ENCODE measurements around the gene FKBP2.

The FKBP2 gene

GRCh38 chr11:64232182-64232966 is 8.5 kb upstream of the FKBP2 start:
- H3K4me3 ChIP-seq (ENCODE audit: low read depth, low read length) = no peak overlapping the region

- no peak overlapping the region for H3K4me3 ChIP-seq (ENCODE audit: low read depth, low read length)
Measured at GRCh38 chr11:64232967-64233315, 8.0 kb upstream of the FKBP2 start.

GRCh38 chr11:64233913-64234586 is 6.8 kb upstream of the FKBP2 start, which contains the start of gene VEGFB:
TSS of gene VEGFB (plus strand) at chr11:64234584. CDS start at chr11:64234834, 250 bp downstream.
- peak within 1 kb of the TSS; percentile 48 for H3K4me3 ChIP-seq (ENCODE audit: low read depth, low read length)

DNA sequence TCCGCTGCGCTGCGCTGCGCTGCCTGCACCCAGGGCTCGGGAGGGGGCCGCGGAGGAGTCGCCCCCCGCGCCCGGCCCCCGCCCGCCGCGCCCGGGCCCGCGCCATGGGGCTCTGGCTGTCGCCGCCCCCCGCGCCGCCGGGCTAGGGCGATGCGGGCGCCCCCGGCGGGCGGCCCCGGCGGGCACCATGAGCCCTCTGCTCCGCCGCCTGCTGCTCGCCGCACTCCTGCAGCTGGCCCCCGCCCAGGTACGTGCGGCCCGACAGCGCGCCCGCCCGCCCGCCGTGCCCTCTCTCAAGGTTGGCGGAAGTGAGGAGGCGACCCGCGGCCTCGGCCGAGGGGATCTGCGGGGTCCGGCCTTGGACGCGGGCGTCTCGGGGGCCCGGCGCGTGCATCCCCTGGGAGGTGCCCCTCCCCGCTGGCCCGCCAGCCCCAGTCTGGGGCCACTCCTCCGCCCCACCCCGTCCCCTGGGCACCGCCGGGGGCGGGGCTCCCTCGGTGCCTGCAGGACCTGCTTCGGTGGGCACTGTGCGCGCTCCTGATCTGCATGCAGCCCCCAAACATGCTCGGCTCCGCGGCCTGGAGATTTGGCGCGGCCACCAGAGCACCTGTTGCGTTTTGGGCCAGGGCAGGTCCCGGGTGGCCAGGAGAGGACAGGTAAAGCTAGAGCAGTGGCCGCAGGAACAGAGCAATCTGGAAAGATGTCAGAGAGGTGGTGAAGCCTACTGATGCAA is 6.1 kb upstream of the FKBP2 start:
- H3K4me3 ChIP-seq (ENCODE audit: low read depth, low read length) = peak overlapping the region; percentile 29

- H3K4me3 ChIP-seq (ENCODE audit: low read depth, low read length) = peak overlapping the region; percentile 29
Measured at GRCh38 chr11:64235437-64236161, 5.3 kb upstream of the FKBP2 start.

DNA sequence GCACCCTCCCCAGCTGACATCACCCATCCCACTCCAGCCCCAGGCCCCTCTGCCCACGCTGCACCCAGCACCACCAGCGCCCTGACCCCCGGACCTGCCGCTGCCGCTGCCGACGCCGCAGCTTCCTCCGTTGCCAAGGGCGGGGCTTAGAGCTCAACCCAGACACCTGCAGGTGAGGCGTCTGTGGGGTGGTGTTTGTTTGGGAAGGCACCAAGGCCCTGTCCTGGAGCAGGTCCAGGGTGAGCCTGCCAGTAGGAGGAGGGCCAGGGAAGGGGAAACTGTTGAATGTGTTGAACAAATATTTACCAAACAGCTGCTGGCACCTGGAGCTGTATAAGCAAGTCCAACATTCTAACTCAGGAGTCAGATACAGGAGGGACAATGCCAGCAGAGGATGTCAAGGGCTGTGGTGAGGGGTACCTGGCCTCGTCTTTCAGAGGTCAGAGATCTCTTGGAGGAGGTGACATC is 3.4 kb upstream of the FKBP2 start:
- H3K4me3 ChIP-seq (ENCODE audit: low read depth, low read length) = no peak overlapping the region

- no peak overlapping the region for H3K4me3 ChIP-seq (ENCODE audit: low read depth, low read length)
Measured at GRCh38 chr11:64238076-64238475, 2.8 kb upstream of the FKBP2 start.

DNA sequence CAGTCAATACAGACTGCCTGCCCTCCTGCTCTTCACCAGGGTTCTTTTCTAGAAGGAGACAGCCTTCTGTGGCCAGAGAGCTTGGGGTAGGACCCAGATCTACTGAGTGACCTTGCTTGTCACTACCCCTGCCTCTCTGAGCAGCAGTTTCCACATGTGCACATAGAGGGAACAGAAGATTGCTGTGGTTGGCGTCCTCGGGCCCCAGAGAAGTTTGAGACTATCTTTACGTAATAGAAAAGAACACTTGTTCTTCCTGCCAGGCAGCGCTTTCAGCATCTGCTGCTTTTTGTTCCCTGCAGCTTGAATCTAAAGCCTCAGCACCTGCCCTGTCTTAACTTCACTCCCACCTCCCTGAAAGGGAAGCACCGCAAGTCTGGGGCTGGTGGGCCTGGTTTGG is 1.9 kb upstream of the FKBP2 start:
- no peak overlapping the region for H3K4me3 ChIP-seq (ENCODE audit: low read depth, low read length)

GRCh38 chr11:64239662-64240434 is 1.0 kb upstream of the FKBP2 start:
- H3K4me3 ChIP-seq (ENCODE audit: low read depth, low read length) = peak overlapping the region; percentile 82

- H3K4me3 ChIP-seq (ENCODE audit: low read depth, low read length) = peak overlapping the region; percentile 82
Measured at GRCh38 chr11:64241241-64241490, 271 bp downstream of the FKBP2 start.

DNA sequence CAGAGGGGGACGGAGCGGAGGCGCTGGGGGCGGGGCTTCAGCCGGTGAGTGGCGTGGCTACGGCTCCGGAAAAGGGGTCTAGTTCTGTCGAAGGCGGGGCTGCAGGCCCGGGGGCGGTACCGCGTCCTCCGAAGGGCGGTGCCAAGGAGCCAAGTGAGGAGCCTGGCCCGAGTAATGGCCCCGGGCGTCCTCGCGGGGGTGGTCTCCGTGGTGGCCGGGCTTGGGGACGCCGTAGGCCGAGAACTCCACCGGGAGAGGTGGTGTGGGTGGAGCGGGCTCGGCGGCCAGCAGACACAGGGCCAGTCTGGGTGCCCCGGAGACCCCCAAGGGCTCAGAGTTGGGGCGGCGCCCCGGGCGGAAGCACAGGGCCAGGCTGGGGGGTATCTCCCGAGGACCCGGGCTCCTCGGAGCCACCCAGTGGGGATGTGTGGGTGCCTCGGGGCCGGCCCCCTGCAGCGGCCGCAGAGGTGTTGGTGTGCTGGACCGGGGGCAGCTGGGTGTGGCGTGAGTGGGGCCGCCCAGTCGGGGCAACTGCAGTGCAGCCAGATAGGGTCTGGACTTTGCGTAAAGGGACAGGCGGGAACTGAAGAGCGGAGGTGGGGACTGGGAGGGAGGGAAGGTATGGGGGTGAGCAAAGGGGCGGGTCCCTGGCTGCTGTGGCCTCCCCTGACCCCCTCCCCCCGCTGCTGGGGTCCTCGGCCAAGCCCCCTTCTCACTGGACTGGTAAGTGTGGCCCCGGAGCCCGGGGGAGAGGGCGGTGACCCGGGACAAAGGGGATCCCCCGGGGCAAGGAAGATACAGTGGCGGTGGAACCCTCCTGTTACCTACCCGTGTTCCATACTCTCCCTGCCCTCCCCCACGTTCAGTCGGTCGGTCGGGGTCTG is 838 bp downstream of the FKBP2 start:
- H3K4me3 ChIP-seq (ENCODE audit: low read depth, low read length) = peak overlapping the region; percentile 82

GRCh38 chr11:64243236-64243854 is 2.5 kb downstream of the FKBP2 start:
- no peak overlapping the region for H3K4me3 ChIP-seq (ENCODE audit: low read depth, low read length)

DNA sequence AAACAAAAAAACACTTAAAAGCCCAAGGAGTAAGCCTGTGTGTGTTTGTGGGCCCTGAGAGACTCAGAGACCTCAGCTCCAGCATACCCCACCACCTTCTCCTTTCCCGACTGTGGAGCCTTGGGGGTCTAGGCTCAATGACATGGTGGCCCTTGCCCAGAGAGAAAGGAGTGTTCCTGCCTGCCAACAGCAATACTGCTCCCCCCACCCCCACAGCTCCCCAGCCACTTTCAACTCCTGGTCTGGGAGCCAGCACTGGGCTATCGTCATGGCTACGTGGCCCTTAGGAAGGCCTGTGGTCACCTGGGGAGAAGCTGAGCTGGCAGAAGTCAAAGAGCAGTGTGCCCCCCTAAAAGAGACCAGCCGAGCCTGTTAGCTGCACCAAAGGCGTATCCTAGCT is 3.2 kb downstream of the FKBP2 start:
- H3K4me3 ChIP-seq (ENCODE audit: low read depth, low read length) = no peak overlapping the region

- no peak overlapping the region for H3K4me3 ChIP-seq (ENCODE audit: low read depth, low read length)
Measured at GRCh38 chr11:64244966-64245365, 4.1 kb downstream of the FKBP2 start.

- peak overlapping the region; percentile 97 for H3K4me3 ChIP-seq (ENCODE audit: low read depth, low read length)
Measured at GRCh38 chr11:64245401-64245796, 4.5 kb downstream of the FKBP2 start.

DNA sequence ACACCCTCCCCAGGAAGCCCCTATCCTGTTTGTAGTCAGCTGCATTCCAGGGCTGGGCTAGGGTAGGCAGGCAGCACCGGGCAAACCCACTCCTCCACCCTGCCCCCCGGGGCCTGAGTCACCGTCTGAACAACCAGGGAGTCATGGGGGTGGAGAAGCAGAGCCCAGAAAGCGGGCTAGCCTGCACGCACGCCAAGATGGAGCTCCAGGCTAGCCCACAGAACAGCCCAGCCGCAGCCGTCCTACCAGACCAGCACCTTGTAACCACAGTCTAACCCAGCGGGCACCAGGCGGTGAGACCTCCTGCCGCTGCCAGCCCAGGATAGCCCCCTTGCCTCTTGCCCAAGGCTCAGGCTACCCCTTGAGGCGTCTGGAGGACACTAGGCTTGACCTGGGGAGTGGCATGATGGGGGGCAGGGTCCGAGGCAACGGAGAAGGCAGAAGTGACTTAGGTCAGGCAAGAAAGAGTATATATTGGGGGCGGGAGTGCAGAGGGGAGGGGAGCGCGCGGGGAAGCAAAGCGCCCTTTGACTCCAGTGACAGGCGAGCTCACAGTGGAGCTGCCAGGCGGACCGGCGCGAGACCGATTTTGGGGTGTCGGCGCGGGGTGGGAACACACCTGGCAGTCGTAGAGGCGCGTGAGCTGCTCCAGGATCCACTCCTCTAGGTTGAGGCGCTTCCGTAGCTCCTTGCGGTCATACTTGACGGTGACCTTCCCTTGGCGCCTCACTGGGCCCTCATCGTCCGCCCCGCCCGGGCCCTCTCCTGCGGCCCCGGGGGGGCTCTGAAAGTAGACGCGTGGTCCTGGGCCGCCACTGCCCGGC is 5.1 kb downstream of the FKBP2 start:
- peak overlapping the region; percentile 97 for H3K4me3 ChIP-seq (ENCODE audit: low read depth, low read length)

DNA sequence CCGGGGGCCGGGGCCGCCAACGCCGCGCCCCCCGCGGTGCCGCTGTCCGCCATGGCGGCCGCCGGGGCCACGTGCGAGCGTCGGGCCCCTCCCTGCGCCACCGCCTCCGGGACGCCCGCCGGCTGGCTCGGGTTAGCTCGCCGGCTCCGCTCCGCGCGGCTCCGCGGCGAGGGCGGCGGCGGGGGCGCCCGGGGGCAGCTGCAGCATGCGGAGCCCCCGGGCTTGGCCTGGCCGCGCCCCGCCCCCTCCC is 5.7 kb downstream of the FKBP2 start:
- H3K4me3 ChIP-seq (ENCODE audit: low read depth, low read length) = peak overlapping the region; percentile 97

GRCh38 chr11:64246871-64247728 is 6.2 kb downstream of the FKBP2 start, which contains the start of gene PPP1R14B:
TSS of gene PPP1R14B (minus strand) at chr11:64246943. CDS start at chr11:64246673, 270 bp downstream.
- peak within 1 kb of the TSS; percentile 97 for H3K4me3 ChIP-seq (ENCODE audit: low read depth, low read length)

All from iPS-11a (cell line).